GM19455 (cell line): ENCODE measurements around the gene KRTAP20-2.

ENCODE experiments used
- ATAC-seq: cut with Tn5 transposase; IDR thresholded peaks from one replicate; pipeline ENCODE4 v1.9.1; 2021; ENCODE audit not compliant: unreplicated experiment

The KRTAP20-2 gene

DNA sequence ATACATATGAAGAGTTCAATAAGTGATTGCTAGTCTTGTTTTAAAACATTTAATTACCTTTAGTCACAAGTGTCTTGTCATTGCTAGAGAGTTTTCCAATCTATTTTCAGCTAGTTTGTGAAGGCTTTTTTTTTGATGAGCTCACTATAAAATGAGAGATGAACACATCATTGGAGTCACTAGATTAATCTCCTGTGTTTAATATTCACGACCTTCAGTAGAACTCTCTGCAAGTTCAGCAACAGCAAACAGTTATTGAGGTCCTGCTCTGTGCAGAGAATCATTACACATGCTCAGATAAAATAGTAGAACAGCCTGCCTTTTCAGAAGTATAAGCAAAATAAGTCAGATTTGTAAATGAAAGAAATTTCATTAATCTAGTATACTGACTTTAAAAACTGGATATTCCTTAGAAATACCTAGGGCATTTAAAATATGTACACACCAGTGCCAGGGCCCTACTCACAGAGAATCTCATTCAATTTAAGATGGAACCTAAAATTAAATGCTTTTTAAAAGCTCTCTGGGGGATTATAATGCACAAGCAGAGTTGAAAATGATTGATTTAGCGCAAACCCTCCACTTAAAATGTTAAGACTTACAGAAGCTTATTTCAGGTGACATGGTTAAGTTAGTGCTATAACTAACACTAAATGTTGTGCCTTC, 38.1 kb downstream of the KRTAP20-2 start:
- no peak for ATAC-seq

GRCh38 chr21:30674312-30674711, 39.3 kb downstream of the KRTAP20-2 start:
- no peak for ATAC-seq

GRCh38 chr21:30676737-30677136, 41.7 kb downstream of the KRTAP20-2 start:
- no peak for ATAC-seq

- no peak for ATAC-seq
Measured at GRCh38 chr21:30680586-30680985, 45.6 kb downstream of the KRTAP20-2 start.

GRCh38 chr21:30684506-30684905, 49.5 kb downstream of the KRTAP20-2 start:
- no peak for ATAC-seq
